Lower leg skin (tissue), 4 donors: Measurements from ENCODE around the gene NRN1L. TPM values are rescaled to one million over a fixed set of nuclear protein-coding genes. Genes with fewer than 3 reads are reported as not detected.
"Not testable (repeated sequence)": the region's sequence is repeated elsewhere in the genome, so short reads cannot be mapped to it uniquely, and the experiment has no call there.

Experiments used
- DNase-seq, 2 donors: peaks; one replicate each; pipeline ENCODE4 v3.0.0-alpha.2; 2019; ENCODE audit warnings: low spot score in 2 of 2
- H3K4me3 ChIP-seq: fragments of 200-600 bp; sonication (generic); 2 replicates; pipeline ENCODE4 v1.5.1; 2017; ENCODE audit warnings: mild to moderate bottlenecking, low read depth; ENCODE audit not compliant: poor library complexity, severe bottlenecking
- CTCF ChIP-seq, 3 donors: fragments of 450-650 bp; IDR thresholded peaks; one replicate each; pipeline ENCODE4 v1.5.1; 2016; ENCODE audit warnings: antibody characterized with exemption in 3 of 3, mild to moderate bottlenecking in 3 of 3, moderate library complexity in 2 of 3
- POLR2A ChIP-seq, 2 donors: fragments of 450-650 bp; IDR thresholded peaks; one replicate each; pipeline ENCODE4 v1.6.1; 2016 to 2017; ENCODE audit warnings: antibody characterized with exemption in 2 of 2, mild to moderate bottlenecking in 1 of 2, moderate library complexity in 1 of 2
- WGBS, 2 donors: methylation state at CpG; one replicate each; pipeline ENCODE4 v1.1.5; 2018; 5-methylcytosine and 5-hydroxymethylcytosine counted together
- intact Hi-C: fragments of 100-400 bp; cut with DNase I; formaldehyde crosslinking; loops from one replicate; pipeline ENCODE4 v1.15.0; 2023; ENCODE audit warnings: low total_unique reads
- total RNA-seq, 4 donors: library from RNA; depleted of rRNA; stranded (reverse); fragments of >200 nt; gene quantifications; one replicate each; pipeline ENCODE4 v1.1.0, GENCODE V29; 2016

Gene NRN1L
- total RNA-seq, 4 donors from 2014 or later = 0.65 to 3.7 (median 0.80) TPM; not detected in 1

- 14 to 25% methylated on average over 3 of the region's 3 CpGs for WGBS, 2 donors
- peak; percentile 91 to 96 for DNase-seq
- intact Hi-C loops = no loop called here
- H3K4me3 ChIP-seq = no peak overlapping the region
- peak in 1 of 3 donors; percentile 9 for TF ChIP-seq CTCF (IDR thresholded peaks at IDR 0.05)
- no peak for TF ChIP-seq POLR2A (IDR thresholded peaks at IDR 0.05)
Observed at GRCh38 chr16:67857547-67858233, 27.0 kb upstream of the NRN1L start.

- H3K4me3 ChIP-seq = no peak overlapping the region
- TF ChIP-seq POLR2A (IDR thresholded peaks at IDR 0.05) (no peak), CTCF (IDR thresholded peaks at IDR 0.05) (no peak)
- 49 to 63% methylated on average over 4 of the region's 4 CpGs for whole genome bisulfite sequencing, 2 donors
- intact Hi-C loops = no loop called here
- DNase-seq = no peak
Observed at GRCh38 chr16:67858500-67858899, 26.2 kb upstream of the NRN1L start.

- intact Hi-C loops = no loop called here
- WGBS, 2 donors = 54% methylated on average over 8 of the region's 8 CpGs
- TF ChIP-seq POLR2A (IDR thresholded peaks at IDR 0.05) (no peak), CTCF (IDR thresholded peaks at IDR 0.05) (no peak)
- DNase-seq = no peak
- no peak overlapping the region for H3K4me3 ChIP-seq
Observed at GRCh38 chr16:67860589-67861398, 23.9 kb upstream of the NRN1L start.

DNA sequence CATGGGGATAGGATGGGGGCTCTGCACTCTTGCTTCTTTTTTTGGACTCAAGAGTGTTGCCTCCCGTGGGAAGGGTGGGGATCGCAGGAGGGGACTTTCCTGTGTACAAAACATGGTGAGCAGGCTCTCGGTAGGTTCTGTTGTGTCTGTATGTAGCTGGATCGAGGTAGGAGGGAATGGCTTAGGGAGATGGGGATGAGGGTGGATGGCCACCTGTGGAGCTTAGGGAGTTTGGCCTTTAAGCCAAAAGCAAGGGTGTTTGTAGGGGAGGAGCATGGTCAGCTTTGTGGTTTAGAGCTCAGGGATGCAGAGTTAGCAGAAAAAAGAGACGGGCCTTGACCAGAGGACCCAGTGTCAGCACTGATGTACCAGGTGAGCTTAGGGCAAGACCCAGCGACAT is 22.8 kb upstream of the NRN1L start:
- DNase-seq = no peak
- WGBS, 2 donors = 80 to 88% methylated on average over 6 of the region's 6 CpGs
- intact Hi-C loops = no loop called here
- no peak for TF ChIP-seq CTCF (IDR thresholded peaks at IDR 0.05)
- no peak for TF ChIP-seq POLR2A (IDR thresholded peaks at IDR 0.05)
- H3K4me3 ChIP-seq = no peak overlapping the region

DNA sequence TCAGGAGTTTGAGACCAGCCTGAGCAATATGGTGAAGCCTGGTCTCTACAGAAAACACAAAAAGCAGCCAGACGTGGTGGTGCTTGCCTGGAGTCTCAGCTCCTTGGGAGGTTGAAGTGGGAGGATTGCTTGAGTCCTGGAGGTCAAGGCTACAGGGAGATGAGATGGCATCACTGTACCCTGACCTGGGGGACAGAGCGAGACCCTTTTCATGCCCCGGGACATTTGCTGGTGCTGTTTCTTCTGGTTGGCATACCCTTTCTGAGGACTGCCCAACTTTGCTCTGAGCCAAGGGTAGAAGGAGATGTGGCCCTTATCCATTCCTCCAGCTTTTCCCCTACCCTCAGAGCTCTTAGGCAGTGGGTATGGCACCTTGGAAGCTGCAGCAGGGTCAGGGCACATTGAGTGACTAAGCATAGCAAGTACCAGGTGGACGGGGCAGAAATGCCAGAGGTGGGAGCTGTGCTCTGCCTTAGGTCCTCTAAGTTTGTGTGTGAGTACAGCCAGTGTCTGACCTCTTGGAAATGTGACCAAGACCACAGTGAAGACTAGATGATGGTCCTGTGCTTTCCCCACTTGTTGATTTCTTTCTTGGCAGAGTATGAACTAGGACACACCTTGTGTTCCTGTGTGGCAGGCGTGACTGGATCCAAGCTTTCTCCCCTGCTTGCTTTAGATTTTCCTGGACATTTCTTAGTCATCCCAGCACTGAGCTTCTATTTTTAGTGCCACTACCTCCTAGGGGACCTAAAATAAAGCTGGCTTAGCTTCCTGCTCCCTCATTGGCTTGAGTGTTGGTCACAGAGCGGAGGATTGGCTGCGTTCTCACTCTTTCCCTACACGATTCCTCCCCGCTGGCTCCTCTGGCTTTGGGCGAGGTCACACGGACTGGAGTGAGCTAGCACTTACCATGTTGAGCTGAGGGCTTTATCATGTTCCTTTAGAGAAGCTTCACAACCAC is 21.8 kb upstream of the NRN1L start:
- H3K4me3 ChIP-seq = no peak overlapping the region
- TF ChIP-seq CTCF (IDR thresholded peaks at IDR 0.05) (no peak), POLR2A (IDR thresholded peaks at IDR 0.05) (no peak)
- 54 to 59% methylated on average over 10 of the region's 11 CpGs for WGBS, 2 donors
- DNase-seq = peak; percentile 58 to 90
- intact Hi-C loops = no loop called here

DNA sequence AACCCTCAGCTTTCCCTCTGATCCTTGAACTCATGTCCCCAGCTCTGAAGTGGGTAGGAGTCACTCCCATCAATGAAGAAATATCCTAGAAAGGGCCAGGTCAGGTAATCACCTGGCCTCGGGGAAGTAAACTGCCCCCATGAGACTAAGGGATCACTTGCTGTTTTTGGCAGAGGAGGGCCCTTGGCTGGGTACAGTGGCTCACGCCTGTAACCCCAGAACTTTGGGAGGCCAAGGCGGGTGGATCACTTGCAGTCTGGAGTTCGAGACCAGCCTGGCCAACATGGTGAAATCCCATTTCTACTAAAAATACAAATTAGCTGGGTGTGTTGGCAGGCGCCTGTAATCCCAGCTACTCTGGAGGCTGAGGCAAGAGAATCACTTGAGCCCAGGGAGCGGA is 20.6 kb upstream of the NRN1L start:
- DNase-seq, intact Hi-C loops, H3K4me3 ChIP-seq: not testable (repeated sequence)
- 92 to 93% methylated on average over 6 of the region's 6 CpGs for WGBS, 2 donors
